CD14-positive monocyte (primary cell): ENCODE data around the gene HMCN1. TPM values are rescaled to one million over a fixed set of nuclear protein-coding genes. Genes with fewer than 3 reads are reported as not detected.
"Not testable (repeated sequence)": the region's sequence is repeated elsewhere in the genome, so short reads cannot be mapped to it uniquely, and the experiment has no call there.

ENCODE experiments used
- DNase-seq, 3 donors: peaks; one replicate each; pipeline ENCODE4 v3.0.0-alpha.2; 2011 to 2022
- H2AFZ ChIP-seq: 2 replicates; pipeline ENCODE4 v1.6.0; 2012; ENCODE audit warnings: mild to moderate bottlenecking, low read depth, low read length, inconsistent platforms; ENCODE audit not compliant: insufficient read depth, poor library complexity, severe bottlenecking
- H3K27ac ChIP-seq, 2 donors: 1 replicate in 1 of 2; 2 replicates in 1 of 2; pipeline ENCODE4 v1.5.1; 2012 to 2013; ENCODE audit warnings: low read length in 2 of 2, control low read depth in 1 of 2, inconsistent platforms in 1 of 2, low read depth in 1 of 2, mild to moderate bottlenecking in 1 of 2
- H3K27me3 ChIP-seq, 2 donors: one replicate each; pipeline versions ENCODE4 v1.6.0 to v1.6.1; 2011 to 2013; ENCODE audit warnings: low read length in 2 of 2; ENCODE audit not compliant: control insufficient read depth in 2 of 2, insufficient read depth in 2 of 2
- H3K36me3 ChIP-seq, 2 donors: replicated peaks in 1 of 2; 1 replicate in 1 of 2; 2 replicates in 1 of 2; pipeline versions ENCODE4 v1.5.1 to v1.6.1; 2012 to 2013; ENCODE audit warnings: low read length in 2 of 2, control low read depth in 1 of 2, inconsistent platforms in 1 of 2, mild to moderate bottlenecking in 1 of 2; ENCODE audit not compliant: insufficient read depth in 2 of 2, control insufficient read depth in 1 of 2
- H3K4me1 ChIP-seq, 2 donors: 1 replicate in 1 of 2; 2 replicates in 1 of 2; pipeline versions ENCODE4 v1.5.1 to v1.6.1; 2012 to 2013; ENCODE audit warnings: low read length in 2 of 2, control low read depth in 1 of 2, inconsistent platforms in 1 of 2, mild to moderate bottlenecking in 1 of 2, moderate library complexity in 1 of 2; ENCODE audit not compliant: insufficient read depth in 2 of 2, control insufficient read depth in 1 of 2
- H3K4me2 ChIP-seq: replicated peaks from 2 replicates; pipeline ENCODE3; 2012; ENCODE audit warnings: low read length, moderate library complexity, mild to moderate bottlenecking; ENCODE audit not compliant: poor library complexity, severe bottlenecking; ENCODE audit errors: extremely low read depth
- H3K4me3 ChIP-seq, 3 experiments: fragments of 200-600 bp in 1 of 3; sonication (generic) in 1 of 3; replicated peaks in 1 of 3; 1 replicate in 2 of 3; 2 replicates in 1 of 3; pipeline ENCODE4 v1.5.1; 2011 to 2013; ENCODE audit warnings: low read length in 3 of 3, mild to moderate bottlenecking in 3 of 3, control low read depth in 2 of 3, low read depth in 2 of 3, inconsistent platforms in 1 of 3, moderate library complexity in 1 of 3
- H3K79me2 ChIP-seq: 2 replicates; pipeline ENCODE4 v1.6.0; 2012; ENCODE audit warnings: mild to moderate bottlenecking, control low read depth, inconsistent platforms, low read length, moderate library complexity; ENCODE audit not compliant: insufficient read depth
- H3K9ac ChIP-seq: 2 replicates; pipeline ENCODE4 v1.6.0; 2017; ENCODE audit warnings: low read length, mild to moderate bottlenecking; ENCODE audit not compliant: insufficient read depth, poor library complexity, severe bottlenecking
- H3K9me3 ChIP-seq, 2 donors: replicated peaks in 1 of 2; 1 replicate in 1 of 2; 2 replicates in 1 of 2; pipeline versions ENCODE4 v1.5.1 to v1.6.1; 2012 to 2013; ENCODE audit warnings: low read length in 2 of 2, control low read depth in 1 of 2; ENCODE audit not compliant: control insufficient read depth in 1 of 2, insufficient read depth in 1 of 2
- H4K20me1 ChIP-seq: 2 replicates; pipeline ENCODE4 v1.6.0; 2012; ENCODE audit warnings: mild to moderate bottlenecking, low read length, control low read depth, moderate library complexity; ENCODE audit not compliant: insufficient read depth
- H3K27ac Mint-ChIP-seq, 7 donors: one replicate each; pipeline ENCODE4 v1.8.0; 2020; ENCODE audit warnings: mild to moderate bottlenecking in 7 of 7, mixed read lengths in 7 of 7, moderate library complexity in 6 of 7, inconsistent platforms in 2 of 7
- H3K27me3 Mint-ChIP-seq, 3 donors: one replicate each; pipeline ENCODE4 v1.8.0; 2021 to 2022; ENCODE audit warnings: low read depth in 3 of 3, mild to moderate bottlenecking in 3 of 3, mixed read lengths in 3 of 3, moderate library complexity in 3 of 3, inconsistent platforms in 1 of 3
- H3K36me3 Mint-ChIP-seq, 2 donors: one replicate each; pipeline ENCODE4 v1.8.0; 2020; ENCODE audit warnings: mixed read lengths in 2 of 2, inconsistent platforms in 1 of 2, mild to moderate bottlenecking in 1 of 2
- H3K4me1 Mint-ChIP-seq: one replicate; pipeline ENCODE4 v1.8.0; 2020; ENCODE audit warnings: mild to moderate bottlenecking, mixed read lengths
- H3K4me3 Mint-ChIP-seq, 2 donors: one replicate each; pipeline ENCODE4 v1.8.0; 2020; ENCODE audit warnings: mild to moderate bottlenecking in 2 of 2, mixed read lengths in 2 of 2, moderate library complexity in 1 of 2
- H3K9me3 Mint-ChIP-seq, 7 donors: one replicate each; pipeline ENCODE4 v1.8.0; 2020 to 2022; ENCODE audit warnings: mixed read lengths in 7 of 7, mild to moderate bottlenecking in 6 of 7, moderate library complexity in 6 of 7, inconsistent platforms in 2 of 7
- CTCF ChIP-seq: fragments of 200-600 bp; IDR thresholded peaks from one replicate; pipeline ENCODE4 v1.8.0; 2022; ENCODE audit warnings: antibody characterized with exemption, mild to moderate bottlenecking
- WGBS: methylation state at CpG from one replicate; pipeline ENCODE4 v1.1.5; 2013; ENCODE audit warnings: missing lambda C conversion rate; ENCODE audit not compliant: insufficient coverage; 5-methylcytosine and 5-hydroxymethylcytosine counted together
- intact Hi-C, 2 donors: fragments of 100-400 bp; cut with micrococcal nuclease; formaldehyde crosslinking; loops; one replicate each; pipeline versions ENCODE4 v1.15.0 to v1.15.1; 2023
- polyA plus RNA-seq, 3 donors: library from polyadenylated mRNA; depleted of rRNA in 1 of 3; unstranded in 2 of 3; stranded (reverse) in 1 of 3; fragments of 300-500 nt in 2 of 3; fragments of >200 nt in 1 of 3; fragmentation: Illumina TruSeq in 2 of 3; gene quantifications; 1 replicate in 2 of 3; 2 replicates in 1 of 3; pipeline ENCODE4 v1.2.3, GENCODE V29; 2012 to 2021

The HMCN1 gene
- polyA plus RNA-seq, 3 donors: not detected

GRCh38 chr1:185775501-185775900 is 41.3 kb downstream of the HMCN1 start:
- Mint-ChIP-seq H3K9me3 (peaks cover 0 to 2% (median 0%) of the 10 kb centered on the region in 7 donors), H3K4me1 (no peaks in the 10 kb centered on the region), H3K36me3 (no peaks in the 10 kb centered on the region), H3K27ac (no peak overlapping the region), H3K27me3 (peaks cover 0 to 4% (median 0%) of the 10 kb centered on the region in 3 donors), H3K4me3 (no peak overlapping the region)
- Histone ChIP-seq H3K27ac (no peak overlapping the region), H3K4me1 (no peaks in the 10 kb centered on the region), H4K20me1 (no peaks in the 10 kb centered on the region), H3K4me3 (no peak overlapping the region), H3K27me3 (no peaks in the 10 kb centered on the region), H3K79me2 (no peaks in the 10 kb centered on the region), H3K9ac (no peak overlapping the region), H3K9me3 (no peaks in the 10 kb centered on the region), H3K4me2 (no peak overlapping the region), H2AFZ (no peak overlapping the region), H3K36me3 (no peaks in the 10 kb centered on the region)
- intact Hi-C loops: no loop called here
- DNase-seq: no peak
- no peak for TF ChIP-seq CTCF

- DNase-seq: no peak
- Mint-ChIP-seq H3K36me3 (no peaks in the 10 kb centered on the region), H3K9me3 (peaks cover 0 to 5% (median 0%) of the 10 kb centered on the region in 7 donors), H3K27ac (no peak overlapping the region), H3K4me1 (no peaks in the 10 kb centered on the region), H3K4me3 (no peak overlapping the region), H3K27me3 (peaks cover 0 to 3% (median 0%) of the 10 kb centered on the region in 3 donors)
- Histone ChIP-seq H3K9ac (no peak overlapping the region), H3K27me3 (no peaks in the 10 kb centered on the region), H3K36me3 (no peaks in the 10 kb centered on the region), H3K79me2 (no peaks in the 10 kb centered on the region), H4K20me1 (no peaks in the 10 kb centered on the region), H3K27ac (no peak overlapping the region), H2AFZ (no peak overlapping the region), H3K4me1 (no peaks in the 10 kb centered on the region), H3K4me3 (no peak overlapping the region), H3K9me3 (no peaks in the 10 kb centered on the region), H3K4me2 (no peak overlapping the region)
- TF ChIP-seq CTCF: no peak
- intact Hi-C loops: no loop called here
These were observed 42.3 kb downstream of the HMCN1 start for GRCh38 chr1:185776522-185776921.

GRCh38 chr1:185783860-185784259 is 49.7 kb downstream of the HMCN1 start:
- H3K36me3 ChIP-seq, intact Hi-C loops, H3K9ac ChIP-seq, H3K36me3 Mint-ChIP-seq, H3K4me2 ChIP-seq, H3K4me3 Mint-ChIP-seq, H3K4me3 ChIP-seq, DNase-seq, H2AFZ ChIP-seq, H3K27me3 Mint-ChIP-seq, H4K20me1 ChIP-seq, H3K27ac ChIP-seq, H3K79me2 ChIP-seq, H3K27me3 ChIP-seq, H3K4me1 ChIP-seq, H3K4me1 Mint-ChIP-seq, H3K9me3 ChIP-seq, H3K27ac Mint-ChIP-seq: not testable (repeated sequence)
- peaks cover 4 to 12% (median 7%) of the 10 kb centered on the region in 7 donors for H3K9me3 Mint-ChIP-seq
- WGBS: 88% methylated on average over 7 of the region's 10 CpGs
